Caco-2 (cell line): Measurements from ENCODE around the gene GALNT1. TPM values are rescaled to one million over a fixed set of nuclear protein-coding genes. Genes with fewer than 3 reads are reported as not detected.
A peak's percentile ranks its signal among the peaks of the same experiment; 100 is the strongest.

Source experiments
- Bru-seq: library from RNA; stranded (reverse); fragments of 400-500 nt; gene quantifications from one replicate; lab custom pipeline; 2021; lab: Mats Ljungman, UMichigan
- BruChase-seq, 2 experiments: library from RNA; stranded (reverse); fragments of 400-500 nt; gene quantifications; one replicate each; lab custom pipeline; 2021; lab: Mats Ljungman, UMichigan
- BruUV-seq: library from RNA; stranded (reverse); fragments of 400-500 nt; replicated peaks from 2 replicates; lab custom pipeline; 2021; lab: Mats Ljungman, UMichigan
- CTCF ChIA-PET: fragments of 300-600 bp; sonication (Branson Sonifier 250); formaldehyde crosslinking; loops from one replicate; lab custom pipeline; 2022; ENCODE audit warnings: antibody characterized with exemption; lab: Charles Lee
- POLR2A ChIA-PET: fragments of 300-600 bp; sonication (Branson Sonifier 250); formaldehyde crosslinking; loops from one replicate; lab custom pipeline; 2022; ENCODE audit warnings: antibody characterized with exemption; lab: Charles Lee
- DNase-seq, 2 experiments: peaks; one replicate each; pipeline versions ENCODE4 v3.0.0 to v3.0.0-alpha.2; 2020 to 2022
- H3K27me3 ChIP-seq: replicated peaks from 2 replicates; pipeline ENCODE4 v1.6.0; 2011; ENCODE audit warnings: low read length; ENCODE audit not compliant: control insufficient read depth, insufficient read depth
- H3K36me3 ChIP-seq: 2 replicates; pipeline ENCODE4 v1.5.1; 2011; ENCODE audit warnings: low read length; ENCODE audit not compliant: control insufficient read depth, insufficient read depth
- H3K4me1 ChIP-seq: fragments of 250-450 bp; sonication (Bioruptor Pico); 2 replicates; pipeline ENCODE4 v1.5.1; 2020; ENCODE audit warnings: mild to moderate bottlenecking
- H3K4me3 ChIP-seq: 2 replicates; pipeline ENCODE4 v1.5.1; 2011; ENCODE audit warnings: low read depth, mild to moderate bottlenecking, control low read depth, low read length
- H3K9me3 ChIP-seq: fragments of 250-450 bp; sonication (Bioruptor Pico); 2 replicates; pipeline ENCODE4 v1.5.1; 2020; ENCODE audit warnings: mild to moderate bottlenecking, moderate library complexity
- H3K27ac Mint-ChIP-seq: one replicate; pipeline ENCODE4 v1.8.0; 2022; ENCODE audit warnings: mixed read lengths; ENCODE audit not compliant: unreplicated experiment
- H3K27me3 Mint-ChIP-seq: one replicate; pipeline ENCODE4 v1.8.0; 2022; ENCODE audit warnings: mixed read lengths; ENCODE audit not compliant: insufficient read depth, unreplicated experiment
- H3K36me3 Mint-ChIP-seq: one replicate; pipeline ENCODE4 v1.8.0; 2022; ENCODE audit warnings: mild to moderate bottlenecking, mixed read lengths; ENCODE audit not compliant: insufficient read depth, unreplicated experiment
- H3K4me1 Mint-ChIP-seq: one replicate; pipeline ENCODE4 v1.8.0; 2022; ENCODE audit warnings: low read depth, mixed read lengths; ENCODE audit not compliant: unreplicated experiment
- H3K4me3 Mint-ChIP-seq: one replicate; pipeline ENCODE4 v1.8.0; 2022; ENCODE audit warnings: mild to moderate bottlenecking, moderate library complexity, mixed read lengths; ENCODE audit not compliant: unreplicated experiment
- H3K9me3 Mint-ChIP-seq: one replicate; pipeline ENCODE4 v1.8.0; 2022; ENCODE audit warnings: mixed read lengths; ENCODE audit not compliant: unreplicated experiment
- intact Hi-C: fragments of 100-400 bp; cut with micrococcal nuclease; formaldehyde crosslinking; loops from one replicate; pipeline ENCODE4 v1.10.0; 2022; ENCODE audit not compliant: unreplicated experiment
- long read RNA-seq: library from polyadenylated mRNA; stranded (forward); transcript quantifications from one replicate; pipeline ENCODE4 v2.0.0, GENCODE V29; 2022
- total RNA-seq: library from RNA; stranded (reverse); gene quantifications from 2 replicates; pipeline ENCODE4 v1.2.3, GENCODE V29; 2022
- TF ChIP-seq, protein P1 (sequence below), 2 experiments: fragments of 200-600 bp in 1 of 2; IDR thresholded peaks; 1 replicate in 1 of 2; 2 replicates in 1 of 2; pipeline versions ENCODE4 v1.5.1 to v1.8.0; 2011 to 2022; ENCODE audit warnings: antibody characterized with exemption in 1 of 2, control low read depth in 1 of 2, inconsistent platforms in 1 of 2, low read depth in 1 of 2, low read length in 1 of 2, mild to moderate bottlenecking in 1 of 2, moderate library complexity in 1 of 2; ENCODE audit not compliant: insufficient read depth in 1 of 2, severe bottlenecking in 1 of 2, unreplicated experiment in 1 of 2

Gene GALNT1
- total RNA-seq (53.6 and 57.4 TPM in 2 replicates), Bru-seq, nascent RNA (percentile 74 among the genes with signal in this experiment), BruChase-seq, experiment 1, labeled RNA remaining after a 2-hour chase (percentile 69 among the genes with signal in this experiment), BruChase-seq, experiment 2, labeled RNA remaining after a 6-hour chase (percentile 85 among the genes with signal in this experiment)
- long read RNA-seq, partial matches to known transcripts = 5 of 158 reads
- long read RNA-seq, other reads (novel, unspliced or antisense) = 152 of 158 reads

DNA sequence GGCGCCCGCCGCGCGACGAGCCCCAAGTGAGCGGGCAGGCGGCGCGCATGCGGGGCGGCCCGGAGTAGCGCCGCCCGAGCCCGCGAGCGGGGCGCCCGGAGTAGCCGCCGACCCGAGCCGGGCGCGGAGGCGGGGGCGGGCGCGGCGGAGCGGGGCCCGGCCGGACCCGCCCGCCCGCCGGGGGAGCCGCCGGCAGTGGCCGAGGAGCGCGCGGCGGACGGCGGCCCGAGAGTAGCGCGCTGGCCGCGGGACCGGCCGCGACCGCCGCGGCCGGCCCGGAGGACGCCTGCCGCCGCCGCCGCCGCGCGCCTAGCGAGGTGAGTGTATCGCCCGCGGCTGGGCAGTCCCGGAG lies at the start of gene GALNT1:
Gene GALNT1 (plus strand): TSS at position 195 of the 352 bp plus-strand sequence. CDS start 72,923 bp downstream, outside the sequence.
- intact Hi-C loops = loop anchor here (2.0 to 5.0 kb wide), 2 partner anchors 74 to 173 kb away; no protein-coding TSS in a partner anchor
- no peaks in the 10 kb centered on the region for H3K36me3 Mint-ChIP-seq
- peak within 1 kb of the TSS; percentile 64 for H3K4me3 ChIP-seq
- H3K4me1 ChIP-seq = peaks cover 4% of the 10 kb centered on the region
- H3K27me3 ChIP-seq = no peaks in the 10 kb centered on the region
- TF ChIP-seq, protein P1, sequence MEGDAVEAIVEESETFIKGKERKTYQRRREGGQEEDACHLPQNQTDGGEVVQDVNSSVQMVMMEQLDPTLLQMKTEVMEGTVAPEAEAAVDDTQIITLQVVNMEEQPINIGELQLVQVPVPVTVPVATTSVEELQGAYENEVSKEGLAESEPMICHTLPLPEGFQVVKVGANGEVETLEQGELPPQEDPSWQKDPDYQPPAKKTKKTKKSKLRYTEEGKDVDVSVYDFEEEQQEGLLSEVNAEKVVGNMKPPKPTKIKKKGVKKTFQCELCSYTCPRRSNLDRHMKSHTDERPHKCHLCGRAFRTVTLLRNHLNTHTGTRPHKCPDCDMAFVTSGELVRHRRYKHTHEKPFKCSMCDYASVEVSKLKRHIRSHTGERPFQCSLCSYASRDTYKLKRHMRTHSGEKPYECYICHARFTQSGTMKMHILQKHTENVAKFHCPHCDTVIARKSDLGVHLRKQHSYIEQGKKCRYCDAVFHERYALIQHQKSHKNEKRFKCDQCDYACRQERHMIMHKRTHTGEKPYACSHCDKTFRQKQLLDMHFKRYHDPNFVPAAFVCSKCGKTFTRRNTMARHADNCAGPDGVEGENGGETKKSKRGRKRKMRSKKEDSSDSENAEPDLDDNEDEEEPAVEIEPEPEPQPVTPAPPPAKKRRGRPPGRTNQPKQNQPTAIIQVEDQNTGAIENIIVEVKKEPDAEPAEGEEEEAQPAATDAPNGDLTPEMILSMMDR (IDR thresholded peaks at IDR 0.05; ENCODE audit: insufficient read depth in 1 of 2, low read depth in 1 of 2, low read length in 1 of 2, severe bottlenecking in 1 of 2, unreplicated experiment in 1 of 2) = no peak
- no peaks in the 10 kb centered on the region for H3K36me3 ChIP-seq
- peaks cover 10% of the 10 kb centered on the region for H3K9me3 Mint-ChIP-seq
- no peak for DNase-seq
- CTCF ChIA-PET = no interaction called here
- peak within 1 kb of the TSS; percentile 68 for H3K4me3 Mint-ChIP-seq
- POLR2A ChIA-PET = no interaction called here
- no peaks in the 10 kb centered on the region for H3K9me3 ChIP-seq
- BruUV-seq = no TSS peak
- H3K27me3 Mint-ChIP-seq = no peaks in the 10 kb centered on the region
- no peak within 1 kb of the TSS for H3K27ac Mint-ChIP-seq
- no peaks in the 10 kb centered on the region for H3K4me1 Mint-ChIP-seq

DNA sequence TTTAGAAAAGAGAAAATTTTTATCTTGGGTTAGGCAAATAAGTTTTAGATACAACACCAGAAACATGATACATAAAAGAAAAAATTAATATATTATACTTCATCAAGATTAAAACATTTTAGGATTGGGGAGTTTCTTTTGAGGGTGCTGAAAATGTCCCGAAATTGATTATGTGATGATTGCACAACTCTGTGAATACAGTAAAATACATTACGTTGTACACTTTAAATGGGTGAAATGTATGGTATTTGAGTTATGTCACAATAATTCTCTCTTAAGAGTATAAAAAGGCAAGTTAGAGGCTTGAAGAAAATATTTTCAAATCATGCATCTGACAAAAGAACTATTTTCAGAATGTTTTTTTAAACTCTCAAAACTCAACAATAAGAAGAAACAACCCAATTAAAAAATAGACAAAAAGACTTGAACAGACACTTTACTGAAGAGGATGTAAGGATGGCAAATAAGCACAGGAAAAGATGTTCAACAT lies 47.6 kb upstream of the GALNT1 start:
- no peak overlapping the region for H3K4me3 ChIP-seq
- H3K4me1 ChIP-seq = no peaks in the 10 kb centered on the region
- H3K27ac Mint-ChIP-seq = no peak overlapping the region
- H3K4me1 Mint-ChIP-seq = no peaks in the 10 kb centered on the region
- BruUV-seq = no TSS peak
- no peak overlapping the region for H3K4me3 Mint-ChIP-seq
- intact Hi-C loops = no loop called here
- H3K9me3 ChIP-seq = no peaks in the 10 kb centered on the region
- H3K36me3 ChIP-seq = no peaks in the 10 kb centered on the region
- no peak for DNase-seq
- TF ChIP-seq, protein P1 (IDR thresholded peaks at IDR 0.05; ENCODE audit: insufficient read depth in 1 of 2, low read depth in 1 of 2, low read length in 1 of 2, severe bottlenecking in 1 of 2, unreplicated experiment in 1 of 2) = no peak
- H3K36me3 Mint-ChIP-seq = no peaks in the 10 kb centered on the region
- no peaks in the 10 kb centered on the region for H3K27me3 ChIP-seq
- no peaks in the 10 kb centered on the region for H3K27me3 Mint-ChIP-seq
- ChIA-PET POLR2A (no interaction called here), CTCF (interaction anchor here (0.7 kb wide), 1 partner anchor 112 kb away, joined by 3 read pairs; no protein-coding TSS in a partner anchor)
- H3K9me3 Mint-ChIP-seq = no peaks in the 10 kb centered on the region

GRCh38 chr18:35535297-35535696 lies 46.2 kb upstream of the GALNT1 start:
- no TSS peak for BruUV-seq
- Histone ChIP-seq H3K27me3 (no peaks in the 10 kb centered on the region), H3K4me1 (no peaks in the 10 kb centered on the region), H3K9me3 (no peaks in the 10 kb centered on the region), H3K4me3 (no peak overlapping the region), H3K36me3 (no peaks in the 10 kb centered on the region)
- H3K36me3 Mint-ChIP-seq = no peaks in the 10 kb centered on the region
- H3K27ac Mint-ChIP-seq = no peak overlapping the region
- H3K4me1 Mint-ChIP-seq = no peaks in the 10 kb centered on the region
- no peaks in the 10 kb centered on the region for H3K9me3 Mint-ChIP-seq
- no peak overlapping the region for H3K4me3 Mint-ChIP-seq
- no peak for DNase-seq
- TF ChIP-seq, protein P1 (IDR thresholded peaks at IDR 0.05; ENCODE audit: insufficient read depth in 1 of 2, low read depth in 1 of 2, low read length in 1 of 2, severe bottlenecking in 1 of 2, unreplicated experiment in 1 of 2) = no peak
- intact Hi-C loops = no loop called here
- H3K27me3 Mint-ChIP-seq = no peaks in the 10 kb centered on the region
- ChIA-PET POLR2A (no interaction called here), CTCF (interaction anchor here (0.7 kb wide), 1 partner anchor 142 kb away, joined by 3 read pairs; no protein-coding TSS in a partner anchor)
